GM23248 (cell line): ENCODE measurements around the gene FAM237A. TPM values are rescaled to one million over a fixed set of nuclear protein-coding genes. Genes with fewer than 3 reads are reported as not detected.

Experiments used
- DNase-seq: peaks from one replicate; pipeline ENCODE4 v3.0.0-alpha.2; 2015
- H2AFZ ChIP-seq: fragments of 200-600 bp; sonication (generic); 2 replicates; pipeline ENCODE4 v1.6.1; 2016; ENCODE audit warnings: antibody characterized with exemption
- H3F3A ChIP-seq: fragments of 200-600 bp; sonication (generic); 2 replicates; pipeline ENCODE4 v1.6.1; 2016; ENCODE audit warnings: mild to moderate bottlenecking, antibody characterized with exemption, mixed run types; ENCODE audit not compliant: insufficient read depth
- H3K27ac ChIP-seq: fragments of 200-600 bp; sonication (generic); 2 replicates; pipeline ENCODE4 v1.5.1; 2016; ENCODE audit warnings: mild to moderate bottlenecking
- H3K27me3 ChIP-seq: fragments of 200-600 bp; sonication (generic); replicated peaks from 2 replicates; pipeline ENCODE4 v1.6.1; 2016; ENCODE audit warnings: mild to moderate bottlenecking; ENCODE audit not compliant: insufficient read depth
- H3K36me3 ChIP-seq: fragments of 200-600 bp; sonication (generic); 2 replicates; pipeline ENCODE4 v1.6.1; 2016; ENCODE audit warnings: low read depth, mild to moderate bottlenecking
- H3K4me1 ChIP-seq: fragments of 200-600 bp; sonication (generic); 2 replicates; pipeline ENCODE4 v1.6.1; 2016; ENCODE audit warnings: mild to moderate bottlenecking; ENCODE audit not compliant: insufficient read depth
- H3K4me2 ChIP-seq: fragments of 200-600 bp; sonication (generic); one replicate; pipeline ENCODE4 v1.6.1; 2016; ENCODE audit warnings: mild to moderate bottlenecking; ENCODE audit not compliant: unreplicated experiment
- H3K4me3 ChIP-seq: fragments of 200-600 bp; sonication (generic); 2 replicates; pipeline ENCODE4 v1.5.1; 2016; ENCODE audit warnings: mild to moderate bottlenecking
- H3K79me2 ChIP-seq: fragments of 200-600 bp; sonication (generic); 2 replicates; pipeline ENCODE4 v1.6.1; 2016; ENCODE audit warnings: mild to moderate bottlenecking; ENCODE audit not compliant: insufficient read depth
- H3K9ac ChIP-seq: fragments of 200-600 bp; sonication (generic); 2 replicates; pipeline ENCODE4 v1.6.1; 2016; ENCODE audit warnings: mild to moderate bottlenecking
- H3K9me2 ChIP-seq: fragments of 200-600 bp; sonication (generic); 2 replicates; pipeline ENCODE4 v1.6.1; 2016; ENCODE audit warnings: mixed run types, mild to moderate bottlenecking, moderate library complexity; ENCODE audit not compliant: insufficient read depth
- H3K9me3 ChIP-seq: fragments of 200-600 bp; sonication (generic); one replicate; pipeline ENCODE4 v1.6.1; 2017; ENCODE audit warnings: low read depth
- H4K20me1 ChIP-seq: fragments of 200-600 bp; sonication (generic); 2 replicates; pipeline ENCODE4 v1.6.0; 2016; ENCODE audit not compliant: insufficient read depth
- EZH2 ChIP-seq: fragments of 200-600 bp; sonication (generic); IDR thresholded peaks from 2 replicates; pipeline ENCODE4 v1.6.1; 2018; ENCODE audit warnings: antibody characterized with exemption, mild to moderate bottlenecking; ENCODE audit not compliant: insufficient read depth, poor library complexity, severe bottlenecking
- EZH2phosphoT487 ChIP-seq: fragments of 200-600 bp; sonication (generic); IDR thresholded peaks from 2 replicates; pipeline ENCODE4 v1.6.1; 2018; ENCODE audit warnings: antibody characterized with exemption, moderate library complexity, mild to moderate bottlenecking, low read depth; ENCODE audit not compliant: insufficient read depth
- WGBS, 2 experiments: methylation state at CpG; one replicate each; pipeline ENCODE4 v1.1.6; 2015 to 2017; ENCODE audit warnings: low lambda C conversion rate in 2 of 2, low coverage in 1 of 2; ENCODE audit errors: missing lambda C conversion rate in 2 of 2; 5-methylcytosine and 5-hydroxymethylcytosine counted together
- in situ Hi-C: fragments of 300-500 bp; cut with MboI; formaldehyde crosslinking; loops from 2 replicates; pipeline ENCODE4 v1.15.0; 2020
- polyA plus RNA-seq: library from polyadenylated mRNA; unstranded; fragments of >200 nt; fragmentation: Nextera tagmentation; extraction: Ambion mirVana; gene quantifications from 2 replicates; pipeline ENCODE4 v1.2.1, GENCODE V29; 2016
- total RNA-seq: library from RNA; depleted of rRNA; stranded (reverse); fragments of >200 nt; shearing (Covaris generic); gene quantifications from 2 replicates; pipeline ENCODE4 v1.2.3, GENCODE V29; 2014; rRNA removed

Gene FAM237A
- total RNA-seq: not detected in 2 replicates
- polyA plus RNA-seq: not detected in 2 replicates

DNA sequence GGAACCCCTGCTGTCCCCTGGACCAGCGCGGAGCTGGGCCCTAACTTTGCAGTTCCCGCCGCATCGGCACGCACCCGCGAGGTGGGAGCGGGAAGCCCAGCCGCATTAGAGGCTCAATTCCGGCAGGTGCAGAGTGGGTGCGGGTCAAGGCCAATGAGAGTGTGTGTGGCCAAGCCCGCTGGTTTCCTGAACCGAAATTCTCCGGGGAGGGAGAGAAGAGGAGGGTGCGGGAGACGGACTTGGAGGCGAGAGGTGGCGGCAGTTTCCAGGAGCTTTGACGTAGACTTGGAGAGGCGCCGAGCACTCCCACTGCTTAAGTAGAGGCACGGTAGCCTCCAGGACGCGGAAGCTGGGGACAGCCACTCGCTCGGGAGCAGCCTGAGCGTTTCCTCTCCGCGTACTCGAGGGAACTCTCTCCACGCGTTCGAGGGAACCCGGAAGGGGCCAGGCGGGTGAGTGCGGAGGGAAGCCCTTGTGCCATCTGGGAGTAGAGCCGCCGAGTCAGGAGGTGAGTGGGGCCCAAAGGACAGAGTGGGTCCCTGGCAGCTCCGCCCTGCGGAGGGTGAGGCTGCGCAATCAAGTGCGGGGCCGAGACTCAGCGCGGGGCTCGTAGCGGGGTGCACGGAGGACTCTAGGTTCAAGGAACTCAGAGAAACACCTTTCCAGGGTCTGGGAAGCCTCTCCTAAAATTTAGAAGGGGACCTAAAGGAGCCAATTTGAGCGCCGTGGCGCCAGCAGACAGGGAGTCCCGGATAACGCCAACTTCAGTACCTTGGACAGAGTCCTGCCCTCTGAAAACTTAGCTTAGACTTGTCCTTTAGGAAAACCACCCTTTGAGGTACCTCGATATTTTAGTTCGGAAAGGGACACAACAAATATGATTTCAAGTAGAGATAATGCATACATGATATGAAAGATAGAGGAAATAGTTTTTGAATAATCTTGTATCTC, at the start of gene FAM237A:
FAM237A (plus strand) TSS at position 413 of the 951 bp plus-strand sequence. CDS start 1,750 bp downstream, outside the sequence.
- WGBS, 2 experiments: 3 to 4% methylated on average over 54 to 56 of the region's 56 CpGs
- Histone ChIP-seq H3K9ac (no peak within 1 kb of the TSS), H3K36me3 (no peaks in the 10 kb centered on the region), H3K27me3 (no peaks in the 10 kb centered on the region; the same call in 1 of the 2 replicates), H4K20me1 (no peaks in the 10 kb centered on the region), H3K4me1 (no peaks in the 10 kb centered on the region), H3K9me3 (no peaks in the 10 kb centered on the region), H2AFZ (no peak within 1 kb of the TSS), H3K9me2 (no peaks in the 10 kb centered on the region), H3K27ac (no peak within 1 kb of the TSS), H3F3A (no peaks in the 10 kb centered on the region), H3K79me2 (no peaks in the 10 kb centered on the region), H3K4me2 (peak within 1 kb of the TSS; percentile 41), H3K4me3 (no peak within 1 kb of the TSS)
- in situ Hi-C loops: no loop called here
- TF ChIP-seq EZH2phosphoT487 (no peak), EZH2 (no peak)
- DNase-seq: peak; percentile 74

DNA sequence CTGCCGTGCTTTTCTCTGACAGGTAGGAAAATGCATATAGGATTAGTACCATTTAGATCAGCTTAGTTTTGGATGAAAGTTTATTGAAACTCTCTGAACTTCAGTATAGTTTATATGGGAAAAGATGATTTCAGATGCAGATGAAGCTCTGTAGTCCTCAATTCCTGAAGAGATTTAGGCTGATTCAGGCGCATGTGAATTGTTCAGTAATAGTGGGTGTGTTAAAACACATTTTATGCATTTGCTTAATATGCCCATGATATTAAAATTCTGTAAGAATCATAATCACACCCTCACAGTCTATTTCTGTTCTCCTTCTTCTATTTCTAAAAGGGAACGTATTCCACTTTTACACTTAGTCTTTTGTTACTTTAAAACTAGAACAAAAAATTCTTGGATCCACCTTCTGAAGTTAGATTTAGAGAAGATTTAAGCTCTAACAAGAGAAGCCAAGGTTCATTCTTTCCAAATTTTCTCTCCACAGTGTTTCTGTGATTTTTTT, 44.5 kb upstream of the FAM237A start:
- Histone ChIP-seq H4K20me1 (no peaks in the 10 kb centered on the region), H3K79me2 (no peaks in the 10 kb centered on the region), H3K9ac (no peak overlapping the region), H3K9me3 (no peaks in the 10 kb centered on the region), H3K36me3 (no peaks in the 10 kb centered on the region), H3K4me1 (no peaks in the 10 kb centered on the region), H3K27ac (no peak overlapping the region), H2AFZ (no peak overlapping the region), H3K9me2 (no peaks in the 10 kb centered on the region), H3K4me2 (no peak overlapping the region), H3K27me3 (no peaks in the 10 kb centered on the region), H3F3A (no peaks in the 10 kb centered on the region), H3K4me3 (no peak overlapping the region)
- WGBS, 2 experiments: 92 to 93% methylated on average over 3 of the region's 3 CpGs
- in situ Hi-C loops: no loop called here
- TF ChIP-seq EZH2 (no peak), EZH2phosphoT487 (no peak)
- no peak for DNase-seq

DNA sequence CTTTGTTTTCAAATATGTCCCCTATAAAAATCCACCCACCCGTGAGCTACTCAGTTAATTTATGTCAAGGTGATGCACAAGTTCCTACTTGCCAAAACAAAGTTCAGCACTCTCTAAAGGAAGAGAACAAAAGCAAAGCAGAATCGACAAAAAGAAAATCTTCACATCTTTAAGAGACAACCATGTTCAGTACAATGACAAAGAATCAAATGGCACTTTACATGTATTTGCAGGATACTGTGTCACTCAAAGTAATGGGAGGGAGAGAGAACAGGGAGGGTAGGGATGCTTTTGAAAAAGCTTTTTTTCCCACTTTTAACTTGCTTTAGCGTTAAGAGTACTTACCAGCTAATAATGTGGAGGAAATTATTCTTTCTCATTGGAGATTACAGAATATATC, 39.0 kb upstream of the FAM237A start:
- Histone ChIP-seq H3K27ac (no peak overlapping the region), H3F3A (no peaks in the 10 kb centered on the region), H3K9me3 (no peaks in the 10 kb centered on the region), H3K9ac (no peak overlapping the region), H3K4me2 (no peak overlapping the region), H2AFZ (no peak overlapping the region), H3K27me3 (no peaks in the 10 kb centered on the region), H3K36me3 (no peaks in the 10 kb centered on the region), H3K4me3 (no peak overlapping the region), H4K20me1 (no peaks in the 10 kb centered on the region), H3K79me2 (no peaks in the 10 kb centered on the region), H3K4me1 (no peaks in the 10 kb centered on the region), H3K9me2 (no peaks in the 10 kb centered on the region)
- TF ChIP-seq EZH2: no peak
- no peak for TF ChIP-seq EZH2phosphoT487
- DNase-seq: no peak
- in situ Hi-C loops: no loop called here
- WGBS, 2 experiments: 78 to 89% methylated on average over 3 of the region's 3 CpGs

DNA sequence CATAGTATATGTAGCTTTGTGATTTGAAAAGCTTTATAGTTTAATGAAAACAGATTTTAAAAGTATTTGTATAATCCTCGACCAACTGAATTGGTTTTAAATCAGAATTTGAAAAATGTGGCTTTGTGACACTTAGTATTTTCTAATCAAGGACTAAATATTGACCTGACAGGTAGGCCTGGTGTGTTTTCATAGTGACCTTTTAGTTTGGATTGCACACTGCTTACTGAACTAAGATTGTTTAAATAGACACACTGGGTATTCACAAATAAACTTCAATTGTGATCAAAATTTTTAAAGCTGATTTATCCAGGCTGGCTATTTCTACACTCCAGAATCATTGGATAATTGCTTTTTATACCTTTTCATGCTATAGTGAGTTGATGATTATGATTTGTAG, 31.8 kb upstream of the FAM237A start:
- H3K27ac ChIP-seq: no peak overlapping the region
- no peaks in the 10 kb centered on the region for H3F3A ChIP-seq
- DNase-seq: no peak
- in situ Hi-C loops: no loop called here
- 29 to 38% methylated on average over 1 of the region's 1 CpG for WGBS, 2 experiments
- no peak overlapping the region for H3K4me3 ChIP-seq
- H3K36me3 ChIP-seq: no peaks in the 10 kb centered on the region
- no peaks in the 10 kb centered on the region for H3K9me2 ChIP-seq
- no peak overlapping the region for H2AFZ ChIP-seq
- no peak overlapping the region for H3K4me2 ChIP-seq
- no peaks in the 10 kb centered on the region for H4K20me1 ChIP-seq
- no peak for TF ChIP-seq EZH2phosphoT487
- no peak for TF ChIP-seq EZH2
- H3K27me3 ChIP-seq: no peaks in the 10 kb centered on the region
- no peaks in the 10 kb centered on the region for H3K79me2 ChIP-seq
- H3K9me3 ChIP-seq: no peaks in the 10 kb centered on the region
- no peak overlapping the region for H3K9ac ChIP-seq
- no peaks in the 10 kb centered on the region for H3K4me1 ChIP-seq
